KMS-11 (cell line): Measurements from ENCODE around the gene APC.
"Not testable (repeated sequence)": the region's sequence is repeated elsewhere in the genome, so short reads cannot be mapped to it uniquely, and the experiment has no call there.

ENCODE experiments used
- H2AFZ ChIP-seq: fragments of 200-600 bp; sonication (generic); 2 replicates; pipeline ENCODE4 v1.6.1; 2016; ENCODE audit warnings: antibody characterized with exemption, mixed run types, low read depth
- H3K27ac ChIP-seq: fragments of 200-600 bp; sonication (generic); 2 replicates; pipeline ENCODE4 v1.6.1; 2016; ENCODE audit warnings: mild to moderate bottlenecking, mixed run types
- H3K27me3 ChIP-seq: fragments of 200-600 bp; sonication (generic); 2 replicates; pipeline ENCODE4 v1.6.1; 2017; ENCODE audit warnings: mild to moderate bottlenecking, low read depth, mixed run types, moderate library complexity; ENCODE audit not compliant: insufficient read depth
- H3K36me3 ChIP-seq: fragments of 200-600 bp; sonication (generic); 2 replicates; pipeline ENCODE4 v1.6.1; 2017; ENCODE audit warnings: mild to moderate bottlenecking, mixed run types; ENCODE audit not compliant: insufficient read depth
- H3K4me1 ChIP-seq: fragments of 200-600 bp; sonication (generic); 2 replicates; pipeline ENCODE4 v1.6.1; 2016; ENCODE audit warnings: mild to moderate bottlenecking, low read depth, mixed run types; ENCODE audit not compliant: poor library complexity, severe bottlenecking
- H3K4me2 ChIP-seq: fragments of 200-600 bp; sonication (generic); 2 replicates; pipeline ENCODE4 v1.7.0; 2016; ENCODE audit warnings: mild to moderate bottlenecking, mixed run types
- H3K4me3 ChIP-seq: fragments of 200-600 bp; sonication (generic); IDR thresholded peaks from 2 replicates; pipeline ENCODE4 v1.6.1; 2017; ENCODE audit warnings: low read depth, low read length, mixed read lengths; ENCODE audit not compliant: insufficient read depth
- H3K79me2 ChIP-seq: fragments of 200-600 bp; sonication (generic); 2 replicates; pipeline ENCODE4 v1.6.1; 2016; ENCODE audit warnings: low read depth, mixed run types; ENCODE audit not compliant: insufficient read depth
- H3K9ac ChIP-seq: fragments of 200-600 bp; sonication (generic); 2 replicates; pipeline ENCODE4 v1.6.1; 2016; ENCODE audit warnings: mild to moderate bottlenecking, mixed run types
- H4K20me1 ChIP-seq: fragments of 200-600 bp; sonication (generic); 2 replicates; pipeline ENCODE4 v1.6.1; 2016; ENCODE audit warnings: mild to moderate bottlenecking, mixed run types; ENCODE audit not compliant: insufficient read depth
- CTCF ChIP-seq: fragments of 200-600 bp; sonication (generic); conservative IDR thresholded peaks from 2 replicates; pipeline ENCODE4 v1.6.1; 2017; ENCODE audit warnings: low read depth, mild to moderate bottlenecking, antibody characterized with exemption, low read length, moderate library complexity, mixed read lengths

The APC gene

GRCh38 chr5:112849912-112850311 lies 112.2 kb downstream of the APC start:
- TF ChIP-seq CTCF, result no peak
- no peak overlapping the region for H3K4me3 ChIP-seq
- no peaks in the 10 kb centered on the region for H4K20me1 ChIP-seq
- H2AFZ ChIP-seq, result no peak overlapping the region
- no peak overlapping the region for H3K9ac ChIP-seq
- H3K27me3 ChIP-seq, result no peaks in the 10 kb centered on the region
- H3K4me1 ChIP-seq, result peaks cover 3% of the 10 kb centered on the region
- no peaks in the 10 kb centered on the region for H3K36me3 ChIP-seq
- H3K4me2 ChIP-seq, result no peak overlapping the region
- H3K27ac ChIP-seq, result no peak overlapping the region
- no peaks in the 10 kb centered on the region for H3K79me2 ChIP-seq

DNA sequence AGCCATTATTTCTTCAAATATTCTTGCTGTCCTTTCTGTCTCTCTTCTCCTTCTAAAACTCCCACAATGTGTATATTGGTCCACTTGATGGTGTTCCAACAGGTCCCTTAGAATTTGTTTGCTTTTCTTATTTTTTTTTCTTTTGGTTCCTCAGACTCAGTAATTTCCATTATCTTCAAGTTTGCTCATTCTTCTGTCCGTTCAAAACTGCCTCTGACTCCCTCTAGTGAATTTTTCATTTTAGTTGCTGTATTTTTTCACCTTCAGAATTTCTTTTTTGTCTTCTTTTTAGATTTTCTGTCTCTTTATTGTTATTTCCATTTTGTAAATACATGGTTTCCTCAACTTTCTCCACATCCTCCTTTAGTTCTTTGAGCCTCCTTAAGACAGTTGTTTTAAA lies 117.0 kb downstream of the APC start:
- Histone ChIP-seq H2AFZ (no peak overlapping the region), H3K4me2 (no peak overlapping the region), H3K27me3 (no peaks in the 10 kb centered on the region), H3K27ac (no peak overlapping the region), H4K20me1 (no peaks in the 10 kb centered on the region), H3K4me1 (no peaks in the 10 kb centered on the region), H3K36me3 (no peaks in the 10 kb centered on the region), H3K9ac (no peak overlapping the region), H3K4me3 (no peak overlapping the region), H3K79me2 (no peaks in the 10 kb centered on the region)
- TF ChIP-seq CTCF, result no peak

- Histone ChIP-seq H3K9ac (no peak overlapping the region), H3K4me1 (peaks cover 14% of the 10 kb centered on the region), H3K27ac (no peak overlapping the region), H3K79me2 (peaks cover 17% of the 10 kb centered on the region), H3K27me3 (no peaks in the 10 kb centered on the region), H3K4me3 (no peak overlapping the region), H3K36me3 (no peaks in the 10 kb centered on the region), H3K4me2 (no peak overlapping the region), H2AFZ (no peak overlapping the region), H4K20me1 (no peaks in the 10 kb centered on the region)
- TF ChIP-seq CTCF, result no peak
These were observed 120.2 kb downstream of the APC start for GRCh38 chr5:112857866-112858265.

DNA sequence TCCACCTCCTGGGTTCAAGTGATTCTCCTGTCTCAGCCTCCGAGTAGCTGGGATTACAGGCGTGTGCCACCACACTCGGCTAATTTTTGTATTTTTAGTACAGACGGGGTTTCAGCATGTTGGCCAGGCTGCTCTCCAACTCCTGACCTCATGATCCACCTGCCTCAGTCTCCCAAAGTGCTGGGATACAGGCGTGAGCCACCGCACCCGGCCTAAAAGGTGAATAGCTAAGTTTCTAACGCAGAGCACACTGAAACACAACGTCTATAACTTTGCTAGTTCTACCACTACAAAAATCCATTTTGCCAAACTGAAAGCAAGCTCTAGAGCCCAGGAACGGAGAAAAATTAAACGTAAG lies 122.9 kb downstream of the APC start:
- peaks cover 26% of the 10 kb centered on the region for H3K4me1 ChIP-seq
- not testable (repeated sequence) for H4K20me1 ChIP-seq

DNA sequence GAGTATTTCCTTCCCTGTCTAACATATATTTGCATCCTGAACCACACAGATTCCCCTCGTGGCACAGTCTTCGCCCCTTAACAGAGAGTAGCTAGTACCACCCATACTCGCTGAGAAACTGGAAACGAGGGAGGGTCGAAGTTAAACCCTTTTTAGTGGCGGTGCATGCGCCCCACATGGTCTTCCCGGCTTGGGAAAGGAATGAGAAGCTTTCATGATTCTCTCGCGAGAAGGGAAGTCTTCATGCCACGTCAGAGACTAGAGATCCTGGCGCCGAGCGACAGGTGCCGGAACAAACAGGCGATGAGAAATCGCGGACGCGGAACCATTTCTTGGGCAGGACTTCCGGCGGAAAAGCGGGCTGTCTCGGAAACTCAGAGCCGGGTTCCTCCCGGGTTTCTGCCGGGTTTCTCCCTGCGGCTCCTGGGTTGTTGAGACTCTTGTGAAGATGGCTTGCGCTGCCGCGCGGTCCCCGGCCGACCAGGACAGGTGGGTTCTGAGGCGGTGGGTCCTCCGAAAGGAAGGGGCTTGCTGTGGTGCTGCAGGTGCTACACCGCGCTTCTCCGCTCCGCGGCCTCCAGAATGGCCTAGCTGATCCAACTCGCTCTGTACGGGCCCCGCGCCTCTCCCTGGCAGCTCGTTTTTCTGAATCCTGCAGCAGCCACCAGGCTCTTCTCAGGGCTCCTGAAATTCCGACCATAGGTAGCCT lies 123.4 kb downstream of the APC start, which contains the start of gene SRP19:
Gene SRP19, plus strand, starts transcription at position 359 of the 709 bp plus-strand sequence. Its CDS starts 90 bp downstream, at position 449.
- peak within 1 kb of the TSS; percentile 88 for H3K9ac ChIP-seq
- H3K4me1 ChIP-seq, result peaks cover 26% of the 10 kb centered on the region
- no peaks in the 10 kb centered on the region for H3K27me3 ChIP-seq
- H4K20me1 ChIP-seq, result no peaks in the 10 kb centered on the region
- H3K4me3 ChIP-seq, result no peak within 1 kb of the TSS
- H2AFZ ChIP-seq, result peak within 1 kb of the TSS; percentile 87
- peaks cover 11% of the 10 kb centered on the region; the same call in 1 of the 2 replicates for H3K36me3 ChIP-seq
- H3K79me2 ChIP-seq, result peaks cover 43% of the 10 kb centered on the region
- peak within 1 kb of the TSS; percentile 80 for H3K27ac ChIP-seq
- peak within 1 kb of the TSS; percentile 89 for H3K4me2 ChIP-seq
- no peak for TF ChIP-seq CTCF

More for the DNA sequence above, 122.9 kb downstream of the APC start:
- H3K79me2 ChIP-seq, result peaks cover 40% of the 10 kb centered on the region
- not testable (repeated sequence) for H3K4me3 ChIP-seq, H3K27me3 ChIP-seq, H3K36me3 ChIP-seq
- peak overlapping the region; percentile 89 for H3K4me2 ChIP-seq
- peak overlapping the region; percentile 88 for H3K9ac ChIP-seq
- peak overlapping the region; percentile 80 for H3K27ac ChIP-seq
- peak overlapping the region; percentile 87 for H2AFZ ChIP-seq
